ENCODE data around the gene GOLGA1. TPM values are rescaled to one million over a fixed set of nuclear protein-coding genes. Genes with fewer than 3 reads are reported as not detected.
"Not testable (repeated sequence)": the region's sequence is repeated elsewhere in the genome, so short reads cannot be mapped to it uniquely, and the experiment has no call there.

Gene GOLGA1
- total RNA-seq, 2 experiments from 2014 or later, result 20.9 to 21.6 TPM

DNA sequence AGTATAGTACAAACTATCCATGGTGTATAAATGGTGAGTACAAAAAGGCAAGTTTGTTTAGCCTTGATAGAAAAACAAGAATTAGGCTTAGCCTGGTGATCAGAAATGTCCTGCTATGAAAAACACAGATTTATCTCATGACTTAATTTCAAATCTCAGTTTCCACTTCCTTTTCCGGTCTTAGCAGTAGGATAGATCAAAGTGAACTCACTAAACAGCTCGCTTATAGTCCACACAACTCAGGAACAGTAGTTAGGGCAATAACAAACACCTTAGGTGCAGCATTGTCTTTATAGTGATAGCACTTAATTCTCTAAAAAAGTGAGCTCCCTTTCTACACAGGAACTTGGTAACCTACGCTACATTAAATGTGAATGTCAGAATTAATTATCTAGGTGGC, 11.4 kb downstream of the GOLGA1 start:
- ChIA-PET CTCF (interaction anchor here (0.9 to 1.2 kb wide), 3 partner anchors 14 to 214 kb away, joined by 3 to 5 read pairs (median 3); partner anchors contain the start of gene SCAI), POLR2A (interaction anchor here (1.3 kb wide), 1 partner anchor 12 kb away, joined by 3 read pairs; no protein-coding TSS in a partner anchor)
- intact Hi-C loops (cut with micrococcal nuclease), result no loop called here
- Mint-ChIP-seq H3K9me3 (no peaks in the 10 kb centered on the region), H3K4me3 (no peak overlapping the region), H3K27me3 (no peaks in the 10 kb centered on the region), H3K4me1 (ENCODE audit: low read depth) (peaks cover 2% of the 10 kb centered on the region), H3K27ac (no peak overlapping the region), H3K36me3 (ENCODE audit: low read depth) (peaks cover 47% of the 10 kb centered on the region)
- DNase-seq (no peak), ATAC-seq (no peak)
- TF ChIP-seq CTCF (IDR thresholded peaks at IDR 0.05), result no peak

GRCh38 chr9:124928116-124928515, 12.8 kb downstream of the GOLGA1 start:
- H3K27me3 Mint-ChIP-seq, result no peaks in the 10 kb centered on the region
- no peak overlapping the region for H3K27ac Mint-ChIP-seq
- CTCF ChIA-PET, result interaction anchor here (0.7 kb wide), 1 partner anchor 216 kb away, joined by 3 read pairs; no protein-coding TSS in a partner anchor
- POLR2A ChIA-PET, result interaction anchor here (1.3 kb wide), 1 partner anchor 13 kb away, joined by 3 read pairs; no protein-coding TSS in a partner anchor
- intact Hi-C loops (cut with micrococcal nuclease), result no loop called here
- H3K9me3 Mint-ChIP-seq, result no peaks in the 10 kb centered on the region
- peaks cover 37% of the 10 kb centered on the region for H3K36me3 Mint-ChIP-seq (ENCODE audit: low read depth)
- DNase-seq (no peak), ATAC-seq (no peak)
- no peak overlapping the region for H3K4me3 Mint-ChIP-seq
- TF ChIP-seq CTCF (IDR thresholded peaks at IDR 0.05), result no peak
- H3K4me1 Mint-ChIP-seq (ENCODE audit: low read depth), result no peaks in the 10 kb centered on the region

DNA sequence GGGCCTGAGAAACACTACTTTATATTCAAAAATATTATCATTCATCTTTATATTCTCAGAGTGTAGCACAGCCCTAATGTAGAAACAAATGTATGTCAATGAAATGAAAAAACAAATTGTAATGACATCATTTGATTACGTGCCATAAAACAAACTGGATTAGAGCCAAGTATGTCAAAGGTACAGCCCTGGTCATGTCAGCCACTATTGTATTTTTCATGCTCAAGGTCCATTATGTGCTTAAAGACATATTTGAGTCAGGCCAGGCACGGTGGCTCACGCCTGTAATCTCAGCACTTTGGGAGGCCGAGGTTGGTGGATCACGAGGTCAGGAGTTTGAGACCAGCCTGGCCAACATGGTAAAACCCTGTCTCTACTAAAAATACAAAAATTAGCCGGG, 20.5 kb downstream of the GOLGA1 start:
- H3K4me1 Mint-ChIP-seq (ENCODE audit: low read depth); H3K4me3 Mint-ChIP-seq; DNase-seq; ATAC-seq; intact Hi-C loops (cut with micrococcal nuclease); H3K27ac Mint-ChIP-seq; H3K27me3 Mint-ChIP-seq; H3K9me3 Mint-ChIP-seq: not testable (repeated sequence)
- ChIA-PET POLR2A (interaction anchor here (0.6 kb wide), 1 partner anchor 1686 kb away, joined by 3 read pairs; no protein-coding TSS in a partner anchor), CTCF (interaction anchor here (0.7 kb wide), 1 partner anchor 1373 kb away, joined by 3 read pairs; no protein-coding TSS in a partner anchor)
- H3K36me3 Mint-ChIP-seq (ENCODE audit: low read depth), result peaks cover 38% of the 10 kb centered on the region

DNA sequence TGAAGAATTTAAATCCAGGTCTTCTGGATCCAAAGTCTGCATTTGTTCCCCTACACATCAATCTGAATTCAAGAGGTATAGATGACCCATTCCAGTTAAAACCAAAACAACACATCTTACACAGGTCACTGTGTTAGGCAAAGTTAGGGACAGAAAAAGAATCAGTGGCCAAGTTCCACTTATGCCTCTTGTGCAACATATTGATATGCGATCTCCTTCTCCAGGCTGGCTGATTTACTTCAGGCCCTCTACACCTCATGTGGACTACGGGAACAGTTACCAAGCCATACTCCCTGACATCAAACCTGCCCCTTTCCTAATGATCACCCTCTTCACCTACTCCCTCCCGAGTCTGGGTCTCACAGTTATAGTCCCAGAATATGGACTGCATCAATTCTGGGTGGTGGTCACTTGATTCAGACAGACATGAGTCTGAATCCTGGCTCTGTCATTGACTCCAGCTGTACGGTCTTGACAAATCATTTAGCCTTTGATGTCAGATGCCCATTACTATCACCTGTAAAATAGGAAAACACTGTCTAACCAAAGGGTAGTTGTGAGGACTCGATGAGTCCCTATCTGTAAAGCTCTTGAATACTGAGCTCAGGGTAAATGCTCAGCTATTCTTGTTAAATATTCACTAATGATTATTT, 26.0 kb downstream of the GOLGA1 start:
- Mint-ChIP-seq H3K4me1 (ENCODE audit: low read depth) (no peaks in the 10 kb centered on the region), H3K27ac (no peak overlapping the region), H3K4me3 (no peak overlapping the region), H3K27me3 (no peaks in the 10 kb centered on the region), H3K9me3 (no peaks in the 10 kb centered on the region), H3K36me3 (ENCODE audit: low read depth) (peaks cover 44% of the 10 kb centered on the region)
- no peak for TF ChIP-seq CTCF (IDR thresholded peaks at IDR 0.05)
- ATAC-seq (no peak), DNase-seq (no peak)
- intact Hi-C loops (cut with micrococcal nuclease), result no loop called here
- ChIA-PET POLR2A (no interaction called here), CTCF (interaction anchor here (0.9 kb wide), 1 partner anchor 14 kb away, joined by 3 read pairs; no protein-coding TSS in a partner anchor)

- no peak for TF ChIP-seq CTCF (IDR thresholded peaks at IDR 0.05)
- DNase-seq, result no peak
- Mint-ChIP-seq H3K9me3 (no peaks in the 10 kb centered on the region), H3K4me1 (ENCODE audit: low read depth) (no peaks in the 10 kb centered on the region), H3K27me3 (no peaks in the 10 kb centered on the region), H3K36me3 (ENCODE audit: low read depth) (peaks cover 39% of the 10 kb centered on the region), H3K27ac (no peak overlapping the region), H3K4me3 (no peak overlapping the region)
- CTCF ChIA-PET, result no interaction called here
- intact Hi-C loops (cut with micrococcal nuclease), result no loop called here
- ATAC-seq, result no peak
- POLR2A ChIA-PET, result no interaction called here
These were observed 27.5 kb downstream of the GOLGA1 start for GRCh38 chr9:124913378-124913777.

Measured in activated CD8-positive, alpha-beta T cell treated with anti-CD3 and anti-CD28 coated beads for 36 hours (primary cell).